B cell (primary cell): Measurements from ENCODE around the gene ZNF672. TPM values are rescaled to one million over a fixed set of nuclear protein-coding genes. Genes with fewer than 3 reads are reported as not detected.

Experiments used
- ATAC-seq: fragments of 200-7000 bp; cut with Tn5 transposase; one replicate; pipeline ENCODE4 v1.10.0; 2021; ENCODE audit warnings: low read depth, mild to moderate bottlenecking, moderate number of reproducible peaks, moderate library complexity
- CTCF ChIA-PET: fragments of 350-600 bp; sonication (Branson Sonifier 250); formaldehyde crosslinking; loops from one replicate; lab custom pipeline; 2021; ENCODE audit warnings: antibody characterized with exemption, inconsistent platforms; lab: Charles Lee
- POLR2A ChIA-PET: fragments of 350-600 bp; sonication (Branson Sonifier 250); formaldehyde crosslinking; loops from one replicate; lab custom pipeline; 2021; ENCODE audit warnings: antibody characterized with exemption; lab: Charles Lee
- DNase-seq: peaks from one replicate; pipeline ENCODE4 v3.0.0; 2013
- H2AFZ ChIP-seq: 2 replicates; pipeline ENCODE4 v1.6.1; 2012; ENCODE audit warnings: mild to moderate bottlenecking, low read depth, low read length; ENCODE audit not compliant: insufficient read depth, poor library complexity, severe bottlenecking
- H3K27ac ChIP-seq, 2 donors: 1 replicate in 1 of 2; 2 replicates in 1 of 2; pipeline ENCODE4 v1.5.1; 2012 to 2013; ENCODE audit warnings: low read length in 2 of 2, mild to moderate bottlenecking in 2 of 2, moderate library complexity in 1 of 2
- H3K27me3 ChIP-seq, 4 experiments: fragments of 200-600 bp in 1 of 4; sonication (generic) in 1 of 4; replicated peaks in 1 of 4; 1 replicate in 2 of 4; 2 replicates in 2 of 4; pipeline versions ENCODE4 v1.6.1 to v1.7.0; 2013 to 2016; ENCODE audit warnings: low read length in 3 of 4, mild to moderate bottlenecking in 2 of 4, mixed read lengths in 1 of 4, moderate library complexity in 1 of 4; ENCODE audit not compliant: insufficient read depth in 4 of 4, control insufficient read depth in 3 of 4; ENCODE audit errors: control extremely low read depth in 1 of 4
- H3K36me3 ChIP-seq, 2 experiments: replicated peaks in 1 of 2; 1 replicate in 1 of 2; 2 replicates in 1 of 2; pipeline versions ENCODE4 v1.6.1 to v1.7.1; 2013; ENCODE audit warnings: low read length in 1 of 2; ENCODE audit not compliant: insufficient read depth in 2 of 2, control insufficient read depth in 1 of 2; ENCODE audit errors: control extremely low read depth in 1 of 2, extremely low read depth in 1 of 2
- H3K4me1 ChIP-seq, 2 donors: fragments of 200-600 bp in 1 of 2; sonication (generic) in 1 of 2; 1 replicate in 1 of 2; 2 replicates in 1 of 2; pipeline versions ENCODE4 v1.5.1 to v1.6.1; 2013 to 2017; ENCODE audit warnings: low read length in 2 of 2; ENCODE audit not compliant: control insufficient read depth in 2 of 2, insufficient read depth in 2 of 2
- H3K4me2 ChIP-seq: replicated peaks from 2 replicates; pipeline ENCODE3; 2012; ENCODE audit warnings: mild to moderate bottlenecking, low read depth, low read length; ENCODE audit not compliant: poor library complexity, severe bottlenecking
- H3K4me3 ChIP-seq, 5 experiments: fragments of 200-600 bp in 1 of 5; sonication (generic) in 1 of 5; 1 replicate in 3 of 5; 2 replicates in 2 of 5; pipeline versions ENCODE4 v1.5.1 to v1.7.0; 2011 to 2016; ENCODE audit warnings: low read length in 4 of 5, mild to moderate bottlenecking in 4 of 5, low read depth in 2 of 5, control low read depth in 1 of 5, moderate library complexity in 1 of 5; ENCODE audit not compliant: insufficient read depth in 1 of 5; ENCODE audit errors: control extremely low read depth in 1 of 5, extremely low read depth in 1 of 5
- H3K79me2 ChIP-seq: fragments of 200-600 bp; sonication (generic); one replicate; pipeline ENCODE4 v1.6.0; 2016; ENCODE audit warnings: low read length; ENCODE audit not compliant: control insufficient read depth, insufficient read depth
- H3K9ac ChIP-seq: fragments of 200-600 bp; sonication (generic); 2 replicates; pipeline ENCODE4 v1.6.1; 2017; ENCODE audit warnings: mild to moderate bottlenecking, low read length, moderate library complexity
- H3K9me3 ChIP-seq, 3 donors: one replicate each; pipeline versions ENCODE4 v1.6.1 to v1.7.1; 2013; ENCODE audit warnings: low read length in 2 of 3; ENCODE audit not compliant: control insufficient read depth in 2 of 3, insufficient read depth in 1 of 3; ENCODE audit errors: control extremely low read depth in 1 of 3
- H4K20me1 ChIP-seq: 2 replicates; pipeline ENCODE4 v1.6.0; 2012; ENCODE audit warnings: mild to moderate bottlenecking, low read length; ENCODE audit not compliant: insufficient read depth, control insufficient read depth, poor library complexity, severe bottlenecking
- H3K27ac Mint-ChIP-seq: one replicate; pipeline ENCODE4 v1.8.0; 2021; ENCODE audit warnings: mixed read lengths
- H3K27me3 Mint-ChIP-seq: one replicate; pipeline ENCODE4 v1.8.0; 2021; ENCODE audit warnings: mixed read lengths
- H3K4me1 Mint-ChIP-seq: one replicate; pipeline ENCODE4 v1.8.0; 2021; ENCODE audit warnings: mixed read lengths
- H3K4me3 Mint-ChIP-seq: one replicate; pipeline ENCODE4 v1.8.0; 2021; ENCODE audit warnings: mixed read lengths
- H3K9me3 Mint-ChIP-seq: one replicate; pipeline ENCODE4 v1.8.0; 2022; ENCODE audit warnings: mixed read lengths; ENCODE audit not compliant: insufficient read depth
- CTCF ChIP-seq: fragments of 200-600 bp; IDR thresholded peaks from one replicate; pipeline ENCODE4 v1.8.0; 2022; ENCODE audit warnings: antibody characterized with exemption, mild to moderate bottlenecking
- EZH2 ChIP-seq: IDR thresholded peaks from 2 replicates; pipeline ENCODE4 v1.6.1; 2012; ENCODE audit warnings: borderline replicate concordance, low read depth, mild to moderate bottlenecking, moderate library complexity, low read length; ENCODE audit not compliant: insufficient read depth, poor library complexity, severe bottlenecking
- WGBS: methylation state at CpG from one replicate; pipeline ENCODE4 v1.1.5; 2013; ENCODE audit warnings: missing lambda C conversion rate; ENCODE audit not compliant: insufficient coverage; 5-methylcytosine and 5-hydroxymethylcytosine counted together
- intact Hi-C: fragments of 100-400 bp; cut with micrococcal nuclease; formaldehyde crosslinking; loops from one replicate; pipeline ENCODE4 v1.10.0; 2022
- polyA plus RNA-seq: library from polyadenylated mRNA; depleted of rRNA; stranded (reverse); fragments of >200 nt; gene quantifications from 2 replicates; pipeline ENCODE4 v1.2.3, GENCODE V29; 2012
- total RNA-seq, 2 donors: library from RNA; stranded (reverse); fragments of 120-200 nt in 1 of 2; gene quantifications; 1 replicate in 1 of 2; 2 replicates in 1 of 2; pipeline versions ENCODE4 v1.2.3 to v1.2.4, GENCODE V29; 2013 to 2022

The ZNF672 gene
- total and polyA plus RNA-seq, 2 donors (not counting 1 experiment from before 2014, with no cell fraction given) = 46.4 to 56.3 TPM

- Histone ChIP-seq H3K27ac (peak overlapping the region in 1 of 2 donors; percentile 98), H3K9ac (no peak overlapping the region)
- POLR2A ChIA-PET = interaction anchor here (1.4 kb wide), 1 partner anchor 20 kb away, joined by 3 read pairs; no protein-coding TSS in a partner anchor
Measured at GRCh38 chr1:248824301-248824700, 13.7 kb upstream of the ZNF672 start.

GRCh38 chr1:248824701-248825100, 13.3 kb upstream of the ZNF672 start:
- no peak overlapping the region for H2AFZ ChIP-seq
- peaks cover 0 to 42% of the 10 kb centered on the region in 2 experiments for H3K36me3 ChIP-seq
- DNase-seq (no peak), ATAC-seq (no peak)
- WGBS = 83% methylated on average over 3 of the region's 3 CpGs
- ChIA-PET POLR2A (interaction anchor here (1.4 to 3.4 kb wide), 2 partner anchors 13 to 20 kb away, joined by 3 to 51 read pairs; partner anchors contain the start of gene ZNF672), CTCF (interaction anchor here (0.9 to 4.8 kb wide), 3 partner anchors 13 to 34 kb away, joined by 4 to 43 read pairs (median 36); partner anchors contain the start of genes ZNF672 and ZNF692)
- H3K4me1 ChIP-seq = peaks cover 62 to 66% of the 10 kb centered on the region in 2 donors
- H4K20me1 ChIP-seq = peaks cover 25% of the 10 kb centered on the region
- TF ChIP-seq EZH2 = no peak
- no peak for TF ChIP-seq CTCF
- peak overlapping the region; percentile 88 for H3K4me2 ChIP-seq
- H3K27ac ChIP-seq = peak overlapping the region in 1 of 2 donors; percentile 98
- H3K4me1 Mint-ChIP-seq = peaks cover 69% of the 10 kb centered on the region
- H3K4me3 Mint-ChIP-seq = peak overlapping the region; percentile 95
- intact Hi-C loops = no loop called here
- H3K9me3 Mint-ChIP-seq = no peaks in the 10 kb centered on the region
- H3K27ac Mint-ChIP-seq = peak overlapping the region; percentile 96
- H3K79me2 ChIP-seq = peaks cover 59% of the 10 kb centered on the region
- H3K9ac ChIP-seq = peak overlapping the region; percentile 98
- H3K27me3 ChIP-seq = no peaks in the 10 kb centered on the region
- H3K9me3 ChIP-seq = no peaks in the 10 kb centered on the region
- H3K27me3 Mint-ChIP-seq = no peaks in the 10 kb centered on the region
- H3K4me3 ChIP-seq = peak overlapping the region; percentile 86 to 99 (median 93)

More at GRCh38 chr1:248824301-248824700, 13.7 kb upstream of the ZNF672 start:
- no peak for DNase-seq
- Histone ChIP-seq H3K4me1 (peaks cover 65 to 70% of the 10 kb centered on the region in 2 donors), H3K79me2 (peaks cover 63% of the 10 kb centered on the region), H3K4me2 (peak overlapping the region; percentile 88), H2AFZ (no peak overlapping the region), H3K9me3 (no peaks in the 10 kb centered on the region), H3K27me3 (no peaks in the 10 kb centered on the region), H4K20me1 (peaks cover 25% of the 10 kb centered on the region), H3K4me3 (no peak overlapping the region), H3K36me3 (peaks cover 0 to 42% of the 10 kb centered on the region in 2 experiments)
- Mint-ChIP-seq H3K4me3 (peak overlapping the region; percentile 95), H3K9me3 (no peaks in the 10 kb centered on the region), H3K27ac (peak overlapping the region; percentile 96), H3K27me3 (no peaks in the 10 kb centered on the region), H3K4me1 (peaks cover 71% of the 10 kb centered on the region)
- no CpG with 5 or more reads among the region's 1 CpG for WGBS
- CTCF ChIA-PET = interaction anchor here (0.9 to 4.8 kb wide), 3 partner anchors 14 to 35 kb away, joined by 4 to 43 read pairs (median 36); partner anchors contain the start of genes ZNF672 and ZNF692
- TF ChIP-seq EZH2 = no peak
- intact Hi-C loops = no loop called here
- no peak for ATAC-seq
